ENCODE results near the gene ADGRE2.
"Not testable (repeated sequence)": the region's sequence is repeated elsewhere in the genome, so short reads cannot be mapped to it uniquely, and the experiment has no call there.

ADGRE2 gene

DNA sequence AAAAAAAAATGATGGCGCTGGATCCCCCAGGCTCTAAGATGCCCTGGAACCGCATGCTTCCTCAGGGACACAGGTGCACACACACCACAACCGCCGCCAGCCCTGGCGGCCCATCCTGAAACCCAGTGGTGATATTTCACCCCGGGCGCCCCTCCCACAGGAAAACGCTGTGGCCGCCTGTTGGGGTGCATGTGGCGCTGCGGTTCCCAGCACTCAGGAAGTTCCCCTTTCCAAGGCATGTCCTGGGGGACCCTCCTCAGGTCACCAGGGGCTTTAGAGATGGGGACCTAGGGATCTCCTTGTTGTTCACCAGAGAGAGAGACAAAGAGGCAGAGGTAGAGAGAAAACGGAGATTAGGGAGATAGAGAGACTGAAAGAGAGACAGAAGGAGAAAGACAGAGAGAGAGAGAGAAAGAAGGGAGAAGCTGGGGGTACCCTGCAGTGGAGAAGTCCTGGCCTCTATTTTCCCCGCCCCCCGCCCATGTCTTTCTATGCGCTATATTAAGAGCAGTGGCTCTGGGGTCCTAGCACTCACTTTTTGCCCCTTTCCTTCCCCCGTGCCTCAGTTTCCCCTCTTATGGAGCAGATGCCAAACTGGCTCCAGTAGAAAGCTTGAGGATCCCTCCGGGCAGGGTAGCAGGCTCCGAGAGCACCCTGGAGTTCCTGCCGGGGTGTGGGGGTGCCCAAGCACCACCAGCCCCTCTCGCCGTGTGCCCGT, 2.3 kb downstream of the ADGRE2 start:
- Mint-ChIP-seq H3K9me3 (no peaks in the 10 kb centered on the region), H3K4me3 (peak overlapping the region in 1 of 3 experiments; percentile 59)
- TF ChIP-seq, protein P1, sequence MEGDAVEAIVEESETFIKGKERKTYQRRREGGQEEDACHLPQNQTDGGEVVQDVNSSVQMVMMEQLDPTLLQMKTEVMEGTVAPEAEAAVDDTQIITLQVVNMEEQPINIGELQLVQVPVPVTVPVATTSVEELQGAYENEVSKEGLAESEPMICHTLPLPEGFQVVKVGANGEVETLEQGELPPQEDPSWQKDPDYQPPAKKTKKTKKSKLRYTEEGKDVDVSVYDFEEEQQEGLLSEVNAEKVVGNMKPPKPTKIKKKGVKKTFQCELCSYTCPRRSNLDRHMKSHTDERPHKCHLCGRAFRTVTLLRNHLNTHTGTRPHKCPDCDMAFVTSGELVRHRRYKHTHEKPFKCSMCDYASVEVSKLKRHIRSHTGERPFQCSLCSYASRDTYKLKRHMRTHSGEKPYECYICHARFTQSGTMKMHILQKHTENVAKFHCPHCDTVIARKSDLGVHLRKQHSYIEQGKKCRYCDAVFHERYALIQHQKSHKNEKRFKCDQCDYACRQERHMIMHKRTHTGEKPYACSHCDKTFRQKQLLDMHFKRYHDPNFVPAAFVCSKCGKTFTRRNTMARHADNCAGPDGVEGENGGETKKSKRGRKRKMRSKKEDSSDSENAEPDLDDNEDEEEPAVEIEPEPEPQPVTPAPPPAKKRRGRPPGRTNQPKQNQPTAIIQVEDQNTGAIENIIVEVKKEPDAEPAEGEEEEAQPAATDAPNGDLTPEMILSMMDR (IDR thresholded peaks at IDR 0.05; ENCODE audit: unreplicated experiment in 3 of 3): no peak

DNA sequence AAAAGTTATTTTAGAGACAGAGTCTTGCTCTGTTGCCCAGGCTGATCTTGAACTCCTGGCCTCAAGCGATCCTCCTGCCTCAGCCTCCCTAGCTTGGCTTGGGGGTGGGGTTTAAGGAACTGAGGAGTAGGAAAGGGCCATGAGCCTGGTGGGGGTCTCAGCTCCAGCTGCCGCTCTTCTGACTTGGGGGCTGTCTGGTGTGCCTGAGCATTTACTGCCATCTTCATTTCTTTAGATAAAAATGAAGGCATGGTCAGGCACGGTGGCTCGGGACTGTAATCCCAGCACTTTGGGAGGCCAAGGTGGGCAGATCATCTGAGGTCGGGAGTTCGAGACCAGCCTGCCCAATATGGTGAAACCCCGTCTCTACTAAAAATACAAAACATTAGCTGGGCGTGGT, 3.0 kb downstream of the ADGRE2 start:
- H3K4me3 Mint-ChIP-seq; H3K36me3 Mint-ChIP-seq (ENCODE audit: low read depth); H3K4me1 Mint-ChIP-seq; H3K27ac Mint-ChIP-seq; H3K9me3 Mint-ChIP-seq: not testable (repeated sequence)
- H3K27me3 Mint-ChIP-seq (ENCODE audit: low read depth): peaks cover 20% of the 10 kb centered on the region

More for the DNA sequence above, 2.3 kb downstream of the ADGRE2 start:
- Mint-ChIP-seq H3K36me3 (ENCODE audit: low read depth) (no peaks in the 10 kb centered on the region), H3K27ac (no peak overlapping the region), H3K27me3 (ENCODE audit: low read depth) (peaks cover 20% of the 10 kb centered on the region), H3K4me1 (no peaks in the 10 kb centered on the region)

DNA sequence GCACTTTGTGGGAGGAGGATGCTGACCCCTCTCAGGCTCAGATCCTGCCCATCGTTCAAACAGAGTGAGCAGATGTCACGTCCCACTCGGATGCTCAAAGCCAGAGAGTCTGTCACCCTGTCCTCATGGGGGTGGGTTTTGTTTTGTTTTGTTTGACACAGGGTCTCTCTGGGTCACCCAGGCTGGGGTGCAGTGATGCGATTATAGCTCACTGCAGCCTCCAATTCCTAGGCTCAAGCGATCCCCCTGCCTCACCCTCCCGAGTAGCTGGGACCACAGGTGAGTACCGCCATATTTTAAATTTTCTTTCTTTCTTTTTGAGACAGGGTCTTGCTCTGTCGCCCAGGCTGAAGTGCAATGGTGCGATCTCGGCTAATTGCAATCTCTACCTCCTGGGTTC, 4.0 kb downstream of the ADGRE2 start:
- Mint-ChIP-seq H3K4me1 (no peaks in the 10 kb centered on the region), H3K27me3 (ENCODE audit: low read depth) (peaks cover 26% of the 10 kb centered on the region), H3K4me3 (no peak overlapping the region), H3K27ac (no peak overlapping the region), H3K36me3 (ENCODE audit: low read depth) (no peaks in the 10 kb centered on the region), H3K9me3 (no peaks in the 10 kb centered on the region)
- TF ChIP-seq, protein P1 (IDR thresholded peaks at IDR 0.05; ENCODE audit: unreplicated experiment in 3 of 3): no peak

DNA sequence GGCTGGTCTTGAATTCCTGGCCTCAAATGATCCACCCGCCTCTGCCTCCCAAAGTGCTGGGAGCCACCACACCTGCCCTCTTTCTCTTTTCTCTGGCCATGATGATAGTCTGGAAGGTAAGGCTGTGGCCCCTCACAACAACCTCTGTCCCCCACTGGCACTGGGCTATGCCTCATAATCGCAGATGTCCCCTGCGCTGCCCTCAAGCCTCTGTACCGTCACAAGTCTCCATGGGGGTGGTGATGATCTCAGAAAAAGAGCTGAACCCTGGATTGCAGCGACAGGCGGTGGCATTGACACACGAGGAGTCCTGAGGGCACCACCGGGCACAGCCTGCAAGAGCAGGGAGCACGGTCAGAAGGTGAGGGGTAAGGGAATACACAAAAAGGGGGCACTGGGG, 4.6 kb downstream of the ADGRE2 start:
- peaks cover 23% of the 10 kb centered on the region for H3K27me3 Mint-ChIP-seq (ENCODE audit: low read depth)
- not testable (repeated sequence) for H3K27ac Mint-ChIP-seq; H3K4me1 Mint-ChIP-seq; H3K9me3 Mint-ChIP-seq; H3K36me3 Mint-ChIP-seq (ENCODE audit: low read depth); H3K4me3 Mint-ChIP-seq

DNA sequence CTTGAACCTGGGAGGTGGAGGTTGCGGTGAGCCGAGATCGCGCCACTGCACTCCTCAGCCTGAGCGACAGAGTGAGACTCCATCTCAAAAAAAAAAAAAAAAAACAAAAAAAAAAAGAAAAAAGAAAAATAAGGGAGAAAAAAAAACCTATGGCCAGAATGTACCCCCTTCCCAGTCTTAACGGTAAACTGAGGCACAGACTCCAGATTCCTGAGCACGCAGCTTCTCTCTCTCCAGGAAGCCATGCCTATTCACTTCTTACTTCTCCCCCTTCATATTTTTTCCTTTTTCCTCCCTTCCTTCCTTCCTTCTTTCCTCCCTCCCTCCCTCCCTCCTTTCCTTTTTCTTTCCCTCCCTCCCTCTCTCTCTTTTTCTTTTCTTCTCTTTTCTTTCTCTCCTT, 5.4 kb downstream of the ADGRE2 start:
- H3K4me1 Mint-ChIP-seq: no peaks in the 10 kb centered on the region
- no peak overlapping the region for H3K4me3 Mint-ChIP-seq
- peaks cover 23% of the 10 kb centered on the region for H3K27me3 Mint-ChIP-seq (ENCODE audit: low read depth)
- no peaks in the 10 kb centered on the region for H3K9me3 Mint-ChIP-seq
- H3K36me3 Mint-ChIP-seq (ENCODE audit: low read depth): no peaks in the 10 kb centered on the region
- H3K27ac Mint-ChIP-seq: no peak overlapping the region
- TF ChIP-seq, protein P1 (IDR thresholded peaks at IDR 0.05; ENCODE audit: unreplicated experiment in 3 of 3): no peak

DNA sequence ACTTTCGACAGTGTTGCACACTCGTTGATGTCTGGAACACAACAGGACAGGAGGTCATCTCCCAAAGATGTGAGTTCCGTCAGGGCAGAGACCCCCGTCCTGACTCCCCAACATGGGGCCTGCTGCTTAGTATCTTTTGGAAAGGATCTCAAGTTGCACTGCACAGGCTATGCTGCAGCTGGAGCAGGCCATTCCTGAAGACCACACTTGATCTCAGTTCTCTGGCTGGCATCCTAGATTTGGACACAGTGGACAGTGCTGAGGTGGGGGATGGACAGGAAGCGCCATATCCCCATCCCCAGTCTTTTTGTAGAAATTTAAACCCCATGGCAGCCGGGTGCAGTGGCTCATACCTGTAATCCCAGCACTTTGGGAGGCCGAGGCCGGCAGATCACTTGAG, 5.9 kb downstream of the ADGRE2 start:
- no peaks in the 10 kb centered on the region for H3K9me3 Mint-ChIP-seq
- H3K36me3 Mint-ChIP-seq (ENCODE audit: low read depth): no peaks in the 10 kb centered on the region
- H3K27me3 Mint-ChIP-seq (ENCODE audit: low read depth): peaks cover 23% of the 10 kb centered on the region
- H3K27ac Mint-ChIP-seq: no peak overlapping the region
- TF ChIP-seq, protein P1 (IDR thresholded peaks at IDR 0.05; ENCODE audit: unreplicated experiment in 3 of 3): no peak
- H3K4me3 Mint-ChIP-seq: no peak overlapping the region
- no peaks in the 10 kb centered on the region for H3K4me1 Mint-ChIP-seq

Data from nephron (organoid).